Naive thymus-derived CD8-positive, alpha-beta T cell (primary cell): Measurements from ENCODE around the gene UBE3B. TPM values are rescaled to one million over a fixed set of nuclear protein-coding genes. Genes with fewer than 3 reads are reported as not detected.
"Not testable (repeated sequence)": the region's sequence is repeated elsewhere in the genome, so short reads cannot be mapped to it uniquely, and the experiment has no call there.

ENCODE experiments used
- ATAC-seq, 2 donors: fragments of 150-1000 bp; cut with Tn5 transposase in 1 of 2; sonication (Bioruptor Pico), chemical (Tn5 transposase) in 1 of 2; 1 replicate in 1 of 2; 2 replicates in 1 of 2; pipeline ENCODE4 v1.10.0; 2021; ENCODE audit warnings: mild to moderate bottlenecking in 2 of 2, moderate library complexity in 2 of 2
- POLR2A ChIA-PET: fragments of 350-600 bp; sonication (Branson Sonifier 250); formaldehyde crosslinking; loops from one replicate; lab custom pipeline; 2021; ENCODE audit warnings: antibody characterized with exemption; lab: Charles Lee
- DNase-seq, 10 donors: peaks; one replicate each; pipeline versions ENCODE4 v3.0.0 to v3.0.0-alpha.2; 2020 to 2022
- H3K27ac Mint-ChIP-seq, 10 donors: one replicate each; pipeline ENCODE4 v1.8.0; 2020 to 2022; ENCODE audit warnings: mild to moderate bottlenecking in 10 of 10, mixed read lengths in 10 of 10, moderate library complexity in 4 of 10, inconsistent platforms in 1 of 10
- H3K27me3 Mint-ChIP-seq, 5 donors: one replicate each; pipeline ENCODE4 v1.8.0; 2021 to 2022; ENCODE audit warnings: mixed read lengths in 5 of 5
- H3K36me3 Mint-ChIP-seq, 3 donors: one replicate each; pipeline ENCODE4 v1.8.0; 2020 to 2022; ENCODE audit warnings: mixed read lengths in 3 of 3, mild to moderate bottlenecking in 2 of 3, inconsistent platforms in 1 of 3
- H3K4me1 Mint-ChIP-seq, 4 donors: one replicate each; pipeline ENCODE4 v1.8.0; 2021 to 2022; ENCODE audit warnings: mixed read lengths in 4 of 4
- H3K4me3 Mint-ChIP-seq, 10 donors: one replicate each; pipeline ENCODE4 v1.8.0; 2020 to 2022; ENCODE audit warnings: mild to moderate bottlenecking in 10 of 10, mixed read lengths in 10 of 10, moderate library complexity in 6 of 10, inconsistent platforms in 1 of 10
- H3K9me3 Mint-ChIP-seq, 9 donors: one replicate each; pipeline ENCODE4 v1.8.0; 2020 to 2022; ENCODE audit warnings: mixed read lengths in 9 of 9, mild to moderate bottlenecking in 3 of 9, inconsistent platforms in 1 of 9, moderate library complexity in 1 of 9
- polyA plus RNA-seq, 3 donors: library from polyadenylated mRNA; unstranded; fragments of 300-500 nt; fragmentation: Illumina TruSeq; gene quantifications; one replicate each; pipeline ENCODE4 v1.2.3, GENCODE V29; 2021
- total RNA-seq, 8 experiments: library from RNA in 2 of 8; stranded (reverse) in 2 of 8; gene quantifications; one replicate each; pipeline ENCODE4 v1.2.3 and lab custom pipeline; 2021 to 2026

The UBE3B gene
- total and polyA plus RNA-seq, 5 experiments from 2014 or later: 14.0 to 48.7 (median 19.4) TPM

- H3K4me3 Mint-ChIP-seq, H3K4me1 Mint-ChIP-seq, H3K27ac Mint-ChIP-seq, DNase-seq, H3K36me3 Mint-ChIP-seq, H3K9me3 Mint-ChIP-seq, ATAC-seq, POLR2A ChIA-PET, H3K27me3 Mint-ChIP-seq: not testable (repeated sequence)
Measured at GRCh38 chr12:109439951-109440350, 37.5 kb upstream of the UBE3B start.

- H3K27me3 Mint-ChIP-seq: no peaks in the 10 kb centered on the region
- no peaks in the 10 kb centered on the region for H3K9me3 Mint-ChIP-seq
- no peak overlapping the region for H3K27ac Mint-ChIP-seq
Measured at GRCh38 chr12:109440851-109441490, 36.5 kb upstream of the UBE3B start.

GRCh38 chr12:109443794-109444193 is 33.6 kb upstream of the UBE3B start:
- DNase-seq (no peak), ATAC-seq (no peak)
- POLR2A ChIA-PET: interaction anchor here (0.7 to 0.9 kb wide), 2 partner anchors 11 to 851 kb away, joined by 3 read pairs; no protein-coding TSS in a partner anchor
- Mint-ChIP-seq H3K4me1 (peaks cover 0 to 5% (median 0%) of the 10 kb centered on the region in 4 donors), H3K36me3 (peaks cover 0 to 34% (median 2%) of the 10 kb centered on the region in 3 donors), H3K9me3 (no peaks in the 10 kb centered on the region), H3K27ac (peak overlapping the region in 4 of 10 donors; percentile 3 to 60 (median 26)), H3K4me3 (no peak overlapping the region), H3K27me3 (no peaks in the 10 kb centered on the region)

More at GRCh38 chr12:109440851-109441490, 36.5 kb upstream of the UBE3B start:
- POLR2A ChIA-PET: no interaction called here
- H3K4me3 Mint-ChIP-seq: no peak overlapping the region
- peaks cover 0 to 17% (median 2%) of the 10 kb centered on the region in 3 donors for H3K36me3 Mint-ChIP-seq
- no peak for DNase-seq
- no peak for ATAC-seq
- H3K4me1 Mint-ChIP-seq: peaks cover 0 to 1% (median 0%) of the 10 kb centered on the region in 4 donors

- ATAC-seq: no peak
- DNase-seq: no peak
- POLR2A ChIA-PET: interaction anchor here (0.7 kb wide), 1 partner anchor 852 kb away, joined by 3 read pairs; no protein-coding TSS in a partner anchor
- no peak overlapping the region for H3K4me3 Mint-ChIP-seq
- peak overlapping the region in 5 of 10 donors; percentile 18 to 61 (median 35) for H3K27ac Mint-ChIP-seq
- peaks cover 0 to 5% (median 0%) of the 10 kb centered on the region in 4 donors for H3K4me1 Mint-ChIP-seq
- peaks cover 0 to 38% (median 2%) of the 10 kb centered on the region in 3 donors for H3K36me3 Mint-ChIP-seq
- no peaks in the 10 kb centered on the region for H3K9me3 Mint-ChIP-seq
- no peaks in the 10 kb centered on the region for H3K27me3 Mint-ChIP-seq
Measured at GRCh38 chr12:109444259-109444658, 33.2 kb upstream of the UBE3B start.

GRCh38 chr12:109445191-109445609 is 32.2 kb upstream of the UBE3B start:
- peaks cover 0 to 48% (median 7%) of the 10 kb centered on the region in 3 donors for H3K36me3 Mint-ChIP-seq
- no peak overlapping the region for H3K4me3 Mint-ChIP-seq
- POLR2A ChIA-PET: no interaction called here
- no peaks in the 10 kb centered on the region for H3K9me3 Mint-ChIP-seq
- DNase-seq (no peak), ATAC-seq (no peak)
- H3K27me3 Mint-ChIP-seq: no peaks in the 10 kb centered on the region
- no peak overlapping the region for H3K27ac Mint-ChIP-seq
- peaks cover 0 to 9% (median 1%) of the 10 kb centered on the region in 4 donors for H3K4me1 Mint-ChIP-seq

GRCh38 chr12:109446869-109447268 is 30.6 kb upstream of the UBE3B start:
- no peak overlapping the region for H3K27ac Mint-ChIP-seq

GRCh38 chr12:109447482-109447881 is 30.0 kb upstream of the UBE3B start:
- Mint-ChIP-seq H3K4me1 (peaks cover 0 to 27% (median 3%) of the 10 kb centered on the region in 4 donors), H3K4me3 (no peak overlapping the region), H3K9me3 (no peaks in the 10 kb centered on the region), H3K27ac (no peak overlapping the region), H3K36me3 (peaks cover 0 to 68% (median 9%) of the 10 kb centered on the region in 3 donors), H3K27me3 (no peaks in the 10 kb centered on the region)
- DNase-seq: no peak
- POLR2A ChIA-PET: no interaction called here
- no peak for ATAC-seq

More at GRCh38 chr12:109446869-109447268, 30.6 kb upstream of the UBE3B start:
- Mint-ChIP-seq H3K4me3 (no peak overlapping the region), H3K36me3 (peaks cover 0 to 62% (median 7%) of the 10 kb centered on the region in 3 donors), H3K4me1 (peaks cover 0 to 21% (median 3%) of the 10 kb centered on the region in 4 donors), H3K9me3 (no peaks in the 10 kb centered on the region), H3K27me3 (no peaks in the 10 kb centered on the region)
- POLR2A ChIA-PET: no interaction called here
- ATAC-seq (no peak), DNase-seq (no peak)

GRCh38 chr12:109448272-109448671 is 29.2 kb upstream of the UBE3B start:
- no peak for ATAC-seq
- Mint-ChIP-seq H3K27ac (peak overlapping the region in 1 of 10 donors; percentile 62), H3K9me3 (no peaks in the 10 kb centered on the region), H3K4me1 (peaks cover 0 to 28% (median 3%) of the 10 kb centered on the region in 4 donors), H3K4me3 (no peak overlapping the region), H3K36me3 (peaks cover 0 to 75% (median 9%) of the 10 kb centered on the region in 3 donors), H3K27me3 (no peaks in the 10 kb centered on the region)
- DNase-seq: no peak
- POLR2A ChIA-PET: no interaction called here

GRCh38 chr12:109448707-109449390 is 28.6 kb upstream of the UBE3B start:
- H3K36me3 Mint-ChIP-seq: peaks cover 0 to 81% (median 9%) of the 10 kb centered on the region in 3 donors
- H3K4me3 Mint-ChIP-seq: no peak overlapping the region
- ATAC-seq (no peak), DNase-seq (no peak)
- POLR2A ChIA-PET: no interaction called here
- no peaks in the 10 kb centered on the region for H3K27me3 Mint-ChIP-seq
- H3K4me1 Mint-ChIP-seq: peaks cover 0 to 28% (median 3%) of the 10 kb centered on the region in 4 donors
- peak overlapping the region in 2 of 10 donors; percentile 62 to 75 for H3K27ac Mint-ChIP-seq
- H3K9me3 Mint-ChIP-seq: no peaks in the 10 kb centered on the region

- POLR2A ChIA-PET: no interaction called here
- DNase-seq (no peak), ATAC-seq (no peak)
- no peaks in the 10 kb centered on the region for H3K27me3 Mint-ChIP-seq
- H3K4me1 Mint-ChIP-seq: peaks cover 0 to 28% (median 3%) of the 10 kb centered on the region in 4 donors
- no peaks in the 10 kb centered on the region for H3K9me3 Mint-ChIP-seq
- peak overlapping the region in 2 of 10 donors; percentile 53 to 71 for H3K27ac Mint-ChIP-seq
- H3K4me3 Mint-ChIP-seq: peak overlapping the region in 1 of 10 donors; percentile 5
- H3K36me3 Mint-ChIP-seq: peaks cover 0 to 84% (median 14%) of the 10 kb centered on the region in 3 donors
Measured at GRCh38 chr12:109449845-109450532, 27.4 kb upstream of the UBE3B start.

- Mint-ChIP-seq H3K27ac (peak overlapping the region in 2 of 10 donors; percentile 3 to 53), H3K36me3 (peaks cover 0 to 84% (median 22%) of the 10 kb centered on the region in 3 donors), H3K4me3 (peak overlapping the region in 1 of 10 donors; percentile 50), H3K27me3 (no peaks in the 10 kb centered on the region), H3K4me1 (peaks cover 0 to 28% (median 3%) of the 10 kb centered on the region in 4 donors), H3K9me3 (no peaks in the 10 kb centered on the region)
- ATAC-seq (no peak), DNase-seq (no peak)
- POLR2A ChIA-PET: no interaction called here
Measured at GRCh38 chr12:109450980-109451379, 26.5 kb upstream of the UBE3B start.

- H3K36me3 Mint-ChIP-seq: peaks cover 0 to 84% (median 26%) of the 10 kb centered on the region in 3 donors
- H3K27ac Mint-ChIP-seq: peak overlapping the region in 1 of 10 donors; percentile 3
Measured at GRCh38 chr12:109451400-109451799, 26.0 kb upstream of the UBE3B start.

More at GRCh38 chr12:109451400-109451799, 26.0 kb upstream of the UBE3B start:
- POLR2A ChIA-PET: no interaction called here
- Mint-ChIP-seq H3K9me3 (no peaks in the 10 kb centered on the region), H3K27me3 (no peaks in the 10 kb centered on the region), H3K4me3 (peak overlapping the region in 1 of 10 donors; percentile 50), H3K4me1 (peaks cover 0 to 28% (median 3%) of the 10 kb centered on the region in 4 donors)
- DNase-seq (no peak), ATAC-seq (no peak)
